ENCODE results near the gene PADI1.

The PADI1 gene

DNA sequence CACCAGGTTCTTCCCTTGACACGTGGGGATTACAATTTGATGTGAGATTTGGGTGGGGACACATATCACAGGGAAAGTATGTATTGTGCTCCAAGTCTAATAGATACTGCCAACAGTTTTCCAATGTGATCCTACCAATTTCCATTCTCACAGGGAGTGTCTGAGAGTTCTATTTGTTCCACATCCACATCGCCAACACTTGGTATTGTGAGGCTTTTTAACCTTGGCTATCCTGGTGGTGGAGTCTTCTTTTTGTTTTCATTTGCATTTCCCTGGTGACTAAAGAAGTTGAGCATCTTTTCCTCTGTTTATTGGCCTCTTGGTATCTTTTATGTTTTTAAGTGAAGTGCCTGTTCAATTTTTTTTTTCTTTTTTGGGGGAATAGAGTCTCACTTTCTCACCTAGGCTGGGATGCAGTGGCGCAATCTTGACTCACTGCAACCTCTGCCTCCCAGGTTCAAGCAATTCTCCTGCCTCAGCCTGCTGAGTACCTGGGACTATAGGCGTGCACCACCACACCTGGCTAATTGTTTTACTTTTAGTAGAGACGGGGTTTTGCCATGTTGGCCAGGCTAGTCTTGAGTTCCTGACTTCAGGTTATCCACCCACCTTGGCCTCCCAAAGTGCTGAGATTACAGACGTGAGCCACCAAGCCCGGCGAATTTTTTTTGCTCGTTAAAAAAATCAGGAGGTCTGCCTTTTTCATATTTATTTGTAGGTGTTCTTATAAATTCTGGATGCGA, 15.9 kb upstream of the PADI1 start:
- Histone ChIP-seq H3K36me3 (no peaks in the 10 kb centered on the region), H3K9me3 (ENCODE audit: severe bottlenecking) (peaks cover 4% of the 10 kb centered on the region), H3K27ac (no peak overlapping the region), H3K4me3 (ENCODE audit: low read depth, low read length) (no peak overlapping the region), H3K27me3 (ENCODE audit: insufficient read depth, low read depth, severe bottlenecking) (no peaks in the 10 kb centered on the region)
- no peak for DNase-seq
- TF ChIP-seq, protein P1, sequence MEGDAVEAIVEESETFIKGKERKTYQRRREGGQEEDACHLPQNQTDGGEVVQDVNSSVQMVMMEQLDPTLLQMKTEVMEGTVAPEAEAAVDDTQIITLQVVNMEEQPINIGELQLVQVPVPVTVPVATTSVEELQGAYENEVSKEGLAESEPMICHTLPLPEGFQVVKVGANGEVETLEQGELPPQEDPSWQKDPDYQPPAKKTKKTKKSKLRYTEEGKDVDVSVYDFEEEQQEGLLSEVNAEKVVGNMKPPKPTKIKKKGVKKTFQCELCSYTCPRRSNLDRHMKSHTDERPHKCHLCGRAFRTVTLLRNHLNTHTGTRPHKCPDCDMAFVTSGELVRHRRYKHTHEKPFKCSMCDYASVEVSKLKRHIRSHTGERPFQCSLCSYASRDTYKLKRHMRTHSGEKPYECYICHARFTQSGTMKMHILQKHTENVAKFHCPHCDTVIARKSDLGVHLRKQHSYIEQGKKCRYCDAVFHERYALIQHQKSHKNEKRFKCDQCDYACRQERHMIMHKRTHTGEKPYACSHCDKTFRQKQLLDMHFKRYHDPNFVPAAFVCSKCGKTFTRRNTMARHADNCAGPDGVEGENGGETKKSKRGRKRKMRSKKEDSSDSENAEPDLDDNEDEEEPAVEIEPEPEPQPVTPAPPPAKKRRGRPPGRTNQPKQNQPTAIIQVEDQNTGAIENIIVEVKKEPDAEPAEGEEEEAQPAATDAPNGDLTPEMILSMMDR (IDR thresholded peaks at IDR 0.05; ENCODE audit: low read depth, low read length), result no peak

DNA sequence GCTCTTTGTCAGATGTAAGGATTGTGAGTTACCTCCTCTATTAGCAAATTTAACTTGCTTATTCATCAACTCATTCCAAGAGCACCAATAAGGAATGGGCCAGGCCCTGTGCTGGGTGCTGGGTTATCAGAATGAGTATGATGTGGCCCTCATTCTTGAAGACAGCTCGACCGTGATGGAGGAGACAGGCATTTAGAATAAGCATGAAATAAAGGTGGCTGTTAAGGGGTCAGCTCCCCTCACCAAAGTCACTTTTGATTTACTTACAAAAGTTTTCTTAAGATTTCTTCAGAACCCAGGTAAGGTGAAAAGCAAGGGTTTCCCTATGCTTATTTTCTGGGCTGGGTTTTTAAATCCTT, 15.3 kb upstream of the PADI1 start:
- no peaks in the 10 kb centered on the region for H3K36me3 ChIP-seq

DNA sequence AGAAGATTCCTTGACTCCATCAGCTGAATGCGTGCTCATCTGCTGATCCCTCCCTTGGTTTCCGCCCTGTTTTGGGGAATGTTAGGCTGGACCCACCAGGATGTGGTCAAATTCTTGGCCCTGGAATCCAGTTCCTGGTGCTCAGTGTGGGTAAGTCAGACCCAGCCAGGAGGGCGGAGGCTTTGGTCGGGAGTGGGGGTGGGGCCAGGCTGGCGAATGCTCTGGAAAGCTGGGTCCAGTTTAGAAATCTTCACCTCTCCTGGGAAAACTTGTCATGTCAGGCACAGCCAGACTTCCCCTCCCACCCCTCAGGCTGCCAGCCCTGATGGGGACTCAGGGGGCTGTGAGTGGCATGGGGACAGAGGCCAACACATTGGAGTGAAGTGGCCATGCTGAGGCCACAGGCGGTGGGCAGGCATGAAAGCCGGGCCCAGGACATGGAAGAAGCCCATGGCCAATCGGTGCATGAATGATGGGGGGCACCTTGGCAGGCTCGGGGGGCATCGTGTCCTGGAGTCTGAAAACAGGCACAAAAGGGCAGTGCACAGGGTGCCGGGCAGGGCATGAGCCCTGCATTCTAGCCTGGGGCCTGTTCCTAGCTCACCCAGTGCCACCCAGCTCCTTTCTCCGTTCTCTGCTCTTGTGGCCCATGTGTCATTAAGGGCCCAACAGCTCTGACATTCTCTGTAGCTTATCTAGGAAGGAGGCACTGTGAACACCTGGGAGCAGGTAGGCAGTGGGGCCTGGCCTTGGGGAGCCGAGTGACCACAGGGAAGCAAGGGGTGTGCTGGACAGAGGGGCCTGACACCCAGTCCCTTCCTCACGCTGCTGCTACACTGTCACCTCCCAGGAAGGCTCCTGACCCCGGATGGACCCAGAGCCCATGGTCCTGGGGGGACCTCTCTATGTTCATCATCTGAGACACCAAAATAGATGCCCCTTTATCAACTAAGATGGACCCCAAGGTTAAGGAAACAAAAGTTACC, 14.6 kb upstream of the PADI1 start:
- peaks cover 4% of the 10 kb centered on the region for H3K9me3 ChIP-seq (ENCODE audit: severe bottlenecking)
- H3K27ac ChIP-seq, result no peak overlapping the region
- no peak overlapping the region for H3K4me3 ChIP-seq (ENCODE audit: low read depth, low read length)
- TF ChIP-seq, protein P1 (IDR thresholded peaks at IDR 0.05; ENCODE audit: low read depth, low read length), result no peak
- H3K36me3 ChIP-seq, result no peaks in the 10 kb centered on the region
- H3K27me3 ChIP-seq (ENCODE audit: insufficient read depth, low read depth, severe bottlenecking), result no peaks in the 10 kb centered on the region
- DNase-seq, result no peak

More for the DNA sequence above, 15.3 kb upstream of the PADI1 start:
- Histone ChIP-seq H3K27me3 (ENCODE audit: insufficient read depth, low read depth, severe bottlenecking) (no peaks in the 10 kb centered on the region), H3K9me3 (ENCODE audit: severe bottlenecking) (peaks cover 4% of the 10 kb centered on the region), H3K27ac (no peak overlapping the region), H3K4me3 (ENCODE audit: low read depth, low read length) (no peak overlapping the region)
- DNase-seq, result no peak
- TF ChIP-seq, protein P1 (IDR thresholded peaks at IDR 0.05; ENCODE audit: low read depth, low read length), result no peak

DNA sequence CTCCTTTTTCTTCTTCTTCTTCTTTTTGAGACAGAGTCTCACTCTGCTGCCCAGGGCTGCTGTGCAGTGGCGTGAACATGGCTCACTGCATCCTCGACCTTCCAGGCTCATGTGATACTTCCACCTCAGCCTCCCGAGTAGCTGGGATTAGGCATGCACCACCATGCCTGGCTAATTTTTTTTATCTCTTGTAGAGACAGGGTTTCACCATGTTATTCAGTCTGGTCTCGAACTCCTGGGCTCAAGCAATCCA, 13.0 kb upstream of the PADI1 start:
- no peak overlapping the region for H3K27ac ChIP-seq
- no peaks in the 10 kb centered on the region for H3K27me3 ChIP-seq (ENCODE audit: insufficient read depth, low read depth, severe bottlenecking)
- peaks cover 4% of the 10 kb centered on the region for H3K9me3 ChIP-seq (ENCODE audit: severe bottlenecking)
- no peaks in the 10 kb centered on the region for H3K36me3 ChIP-seq
- TF ChIP-seq, protein P1 (IDR thresholded peaks at IDR 0.05; ENCODE audit: low read depth, low read length), result no peak
- no peak for DNase-seq
- H3K4me3 ChIP-seq (ENCODE audit: low read depth, low read length), result no peak overlapping the region

DNA sequence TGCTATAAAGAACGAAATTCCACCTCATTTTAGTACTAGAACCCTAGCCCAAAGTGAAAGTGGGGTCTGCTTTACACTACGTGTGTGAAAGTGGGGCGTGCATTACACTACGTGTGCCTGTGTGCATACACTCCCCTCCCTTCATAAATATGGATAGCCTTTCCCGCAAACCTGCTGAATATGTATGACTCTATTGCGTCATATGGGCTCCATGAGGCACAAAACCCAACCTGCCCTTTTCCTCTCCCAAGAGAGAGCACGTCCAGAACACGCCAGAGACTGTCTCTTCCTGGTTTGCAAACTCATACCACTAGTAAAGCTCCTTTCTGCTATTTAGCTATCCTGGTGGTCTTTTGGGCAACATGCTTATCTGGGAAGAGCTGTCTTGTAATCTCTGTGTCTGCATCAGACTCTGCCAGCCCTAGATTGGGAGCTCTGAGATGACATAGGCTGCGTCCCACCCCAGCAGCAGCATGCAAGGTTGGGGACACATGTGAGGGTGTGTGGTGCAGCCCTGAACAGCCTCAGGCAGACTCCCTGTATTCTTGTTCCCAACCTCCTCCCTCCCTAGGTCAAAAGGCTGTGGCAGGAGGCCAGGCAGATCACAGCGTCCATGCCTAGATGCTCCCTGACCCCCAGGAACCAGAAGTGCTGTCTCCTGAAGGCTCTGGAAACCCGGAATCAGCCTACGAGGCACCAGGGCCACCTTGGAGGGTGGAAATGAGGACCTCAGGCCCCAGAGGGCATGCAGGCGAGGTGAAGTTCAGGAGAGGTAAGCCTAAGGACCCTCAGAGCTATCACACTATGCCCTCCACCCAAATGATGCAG, 12.3 kb upstream of the PADI1 start:
- H3K9me3 ChIP-seq (ENCODE audit: severe bottlenecking), result peaks cover 4% of the 10 kb centered on the region

More for the DNA sequence above, 12.3 kb upstream of the PADI1 start:
- no peaks in the 10 kb centered on the region for H3K27me3 ChIP-seq (ENCODE audit: insufficient read depth, low read depth, severe bottlenecking)
- H3K36me3 ChIP-seq, result no peaks in the 10 kb centered on the region
- DNase-seq, result no peak
- H3K4me3 ChIP-seq (ENCODE audit: low read depth, low read length), result no peak overlapping the region
- TF ChIP-seq, protein P1 (IDR thresholded peaks at IDR 0.05; ENCODE audit: low read depth, low read length), result no peak
- no peak overlapping the region for H3K27ac ChIP-seq

Measured in WERI-Rb-1 (cell line).